GM19328 (cell line): ENCODE data around the gene MVB12A.

Source experiments
- ATAC-seq: cut with Tn5 transposase; IDR thresholded peaks from one replicate; pipeline ENCODE4 v1.9.1; 2021; ENCODE audit warnings: mild to moderate bottlenecking, moderate library complexity; ENCODE audit not compliant: unreplicated experiment

Gene MVB12A

DNA sequence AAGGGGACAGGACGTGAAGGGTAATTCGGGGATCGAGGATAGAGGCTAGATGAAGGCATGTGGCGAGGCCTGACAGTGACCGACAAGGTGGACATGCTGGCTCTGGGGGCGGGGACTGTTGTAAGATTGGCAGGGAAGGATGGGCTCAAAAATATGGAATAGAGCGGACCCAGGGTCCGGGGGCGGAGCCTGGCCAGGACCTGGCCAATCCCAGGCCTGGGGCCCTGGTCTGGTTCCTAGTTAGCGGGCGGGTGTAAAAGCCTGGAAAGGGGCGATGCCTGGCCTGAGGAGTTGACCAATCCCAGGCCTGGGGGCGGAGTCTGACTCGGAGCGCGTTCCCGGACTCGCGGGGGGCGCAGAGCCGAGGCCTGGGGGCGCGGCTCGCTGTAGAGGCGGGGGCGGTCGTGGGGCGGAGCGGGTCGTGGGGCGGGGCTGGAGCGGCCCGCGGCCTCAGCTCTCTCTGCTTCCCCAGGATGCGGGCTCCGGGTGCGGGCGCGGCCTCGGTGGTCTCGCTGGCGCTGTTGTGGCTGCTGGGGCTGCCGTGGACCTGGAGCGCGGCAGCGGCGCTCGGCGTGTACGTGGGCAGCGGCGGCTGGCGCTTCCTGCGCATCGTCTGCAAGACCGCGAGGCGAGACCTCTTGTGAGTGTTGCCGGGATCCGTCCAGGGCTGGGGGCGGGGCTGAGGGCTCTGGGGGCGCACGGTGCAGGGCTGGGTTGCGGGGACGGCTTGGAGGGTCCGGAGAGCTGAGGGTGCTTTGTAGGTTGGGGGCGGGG, 50.4 kb downstream of the MVB12A start, which contains the start of gene SLC27A1:
SLC27A1 (plus strand) TSS at position 457 of the 774 bp plus-strand sequence; CDS start at position 474, 17 bp downstream.
- ATAC-seq, result peak; percentile 72

GRCh38 chr19:17471410-17472125, 51.7 kb downstream of the MVB12A start:
- no peak for ATAC-seq

GRCh38 chr19:17473041-17473440, 53.2 kb downstream of the MVB12A start:
- ATAC-seq, result no peak
